ENCODE results near the gene DCUN1D3. TPM values are rescaled to one million over a fixed set of nuclear protein-coding genes. Genes with fewer than 3 reads are reported as not detected.
"Not testable (repeated sequence)": the region's sequence is repeated elsewhere in the genome, so short reads cannot be mapped to it uniquely, and the experiment has no call there.

The DCUN1D3 gene
- total RNA-seq = 10 to 100 TPM; 14.7 to 38.0 (median 21.5) TPM

GRCh38 chr16:20900299-20901067, at the start of gene DCUN1D3, which contains the start of gene LYRM1:
Gene DCUN1D3 (minus strand): TSS chr16:20900358. CDS start chr16:20862538, 37,820 bp downstream.
Gene LYRM1 (plus strand): TSS chr16:20900771. CDS start chr16:20915556, 14,785 bp downstream.
- H3K9me3 ChIP-seq = no peaks in the 10 kb centered on the region
- H3K27me3 ChIP-seq = no peaks in the 10 kb centered on the region
- peaks cover 4 to 16% of the 10 kb centered on the region in 2 donors for H3K4me1 ChIP-seq
- intact Hi-C loops (cut with DNase I; ENCODE audit: low total_unique reads) = loop anchor here (10.0 kb wide), 1 partner anchor 46 kb away; no protein-coding TSS in a partner anchor
- peak within 1 kb of the TSS; percentile 71 to 98 for H3K4me3 ChIP-seq
- H3K36me3 ChIP-seq = no peaks in the 10 kb centered on the region
- peak; percentile 97 to 98 for DNase-seq
- H3K27ac ChIP-seq = peak within 1 kb of the TSS; percentile 96 to 100
- peak; percentile 81 to 97 for TF ChIP-seq POLR2A (IDR thresholded peaks at IDR 0.05)
- TF ChIP-seq CTCF (IDR thresholded peaks at IDR 0.05) = no peak

DNA sequence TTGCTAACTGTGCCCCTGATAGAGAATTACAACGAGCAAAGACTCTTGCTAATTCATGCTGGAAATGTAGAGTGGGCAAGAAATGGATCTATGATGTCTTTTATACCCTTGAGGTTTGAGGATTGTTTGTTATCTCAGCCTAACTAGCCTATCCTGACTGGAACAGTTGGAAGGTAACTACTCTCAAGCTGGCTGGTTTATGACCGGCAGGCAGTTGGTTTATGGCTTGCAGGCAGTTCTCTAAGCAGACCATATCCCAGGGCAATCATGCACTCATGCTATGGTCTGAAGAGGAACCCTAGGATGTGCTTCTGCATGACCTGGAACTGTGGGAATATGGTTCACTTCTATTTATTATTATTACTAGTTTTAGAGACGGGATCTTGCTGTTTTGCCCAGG, 49.5 kb upstream of the DCUN1D3 start:
- Histone ChIP-seq H3K27ac (no peak overlapping the region), H3K27me3 (no peaks in the 10 kb centered on the region), H3K4me3 (no peak overlapping the region), H3K4me1 (no peaks in the 10 kb centered on the region), H3K9me3 (no peaks in the 10 kb centered on the region), H3K36me3 (no peaks in the 10 kb centered on the region)
- intact Hi-C loops (cut with DNase I; ENCODE audit: low total_unique reads) = no loop called here
- TF ChIP-seq CTCF (IDR thresholded peaks at IDR 0.05) (no peak), POLR2A (IDR thresholded peaks at IDR 0.05) (no peak)
- DNase-seq = no peak

DNA sequence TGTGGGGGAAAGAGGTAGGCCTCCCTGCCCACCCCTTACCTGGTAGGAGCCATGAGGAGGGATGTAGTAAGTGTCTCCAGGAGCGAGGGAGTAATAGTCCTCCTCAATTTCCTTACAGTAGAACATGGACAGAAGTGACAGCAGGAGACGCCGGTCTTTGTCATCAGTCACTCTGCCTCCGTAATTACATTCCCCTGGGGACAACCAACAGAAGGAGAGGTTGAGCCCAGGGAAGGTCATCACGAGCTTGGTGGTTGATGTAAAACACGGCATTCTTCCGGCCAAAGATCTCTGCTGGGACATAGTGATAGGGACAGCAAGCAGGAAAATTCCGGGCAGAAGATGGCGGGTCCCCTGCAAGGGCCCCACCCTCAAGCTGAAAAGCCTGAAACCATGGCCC, 48.3 kb upstream of the DCUN1D3 start:
- Histone ChIP-seq H3K9me3 (no peaks in the 10 kb centered on the region), H3K27me3 (no peaks in the 10 kb centered on the region), H3K4me3 (no peak overlapping the region), H3K27ac (no peak overlapping the region), H3K4me1 (no peaks in the 10 kb centered on the region), H3K36me3 (no peaks in the 10 kb centered on the region)
- intact Hi-C loops (cut with DNase I; ENCODE audit: low total_unique reads) = no loop called here
- DNase-seq = no peak
- no peak for TF ChIP-seq CTCF (IDR thresholded peaks at IDR 0.05)
- no peak for TF ChIP-seq POLR2A (IDR thresholded peaks at IDR 0.05)

DNA sequence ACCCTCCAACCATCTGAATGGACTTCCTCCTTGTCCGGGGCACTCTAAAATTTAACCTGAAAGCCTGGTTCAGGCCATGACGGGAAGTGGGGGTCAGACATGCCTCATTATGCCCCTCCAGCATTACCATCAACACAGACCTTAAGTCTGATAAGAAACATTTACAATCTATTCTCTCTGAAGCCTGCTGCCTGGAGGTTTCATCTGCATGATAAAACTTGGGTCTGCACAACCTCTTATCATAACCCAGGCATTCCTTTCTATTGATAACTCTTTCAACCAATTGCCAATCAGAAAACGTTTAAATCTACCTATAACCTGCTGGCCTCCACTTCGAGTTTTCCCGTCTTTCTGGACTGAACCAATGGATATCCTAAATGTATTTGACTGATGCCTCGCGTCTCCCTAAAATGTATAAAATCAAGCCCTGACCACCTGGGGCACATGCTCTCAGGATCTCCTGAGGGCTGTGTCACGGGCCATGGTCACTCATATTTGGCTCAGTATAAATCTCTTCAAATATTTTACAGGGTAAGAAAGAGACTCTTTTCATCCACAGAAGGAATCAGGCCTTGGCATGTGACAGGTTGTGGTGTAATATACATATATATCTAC, 46.0 kb upstream of the DCUN1D3 start:
- no peaks in the 10 kb centered on the region for H3K4me1 ChIP-seq
- H3K36me3 ChIP-seq = no peaks in the 10 kb centered on the region
- TF ChIP-seq CTCF (IDR thresholded peaks at IDR 0.05) (no peak), POLR2A (IDR thresholded peaks at IDR 0.05) (no peak)
- no peaks in the 10 kb centered on the region for H3K9me3 ChIP-seq
- no peak for DNase-seq
- intact Hi-C loops (cut with DNase I; ENCODE audit: low total_unique reads) = no loop called here
- no peaks in the 10 kb centered on the region for H3K27me3 ChIP-seq
- no peak overlapping the region for H3K4me3 ChIP-seq
- H3K27ac ChIP-seq = no peak overlapping the region

DNA sequence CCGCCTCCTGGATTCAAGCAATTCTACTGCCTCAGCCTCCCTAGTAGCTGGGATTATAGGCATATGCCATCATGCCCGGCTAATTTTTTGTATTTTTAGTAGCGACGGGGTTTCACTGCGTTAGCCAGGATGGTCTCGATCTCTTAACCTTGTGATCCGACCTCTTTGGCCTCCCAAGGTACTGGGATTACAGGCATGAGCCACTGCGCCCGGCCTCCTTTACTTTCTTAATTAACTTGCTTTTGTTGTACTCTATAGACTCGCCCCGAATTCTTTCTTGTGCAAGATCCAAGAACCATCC, 45.4 kb upstream of the DCUN1D3 start:
- H3K27me3 ChIP-seq; H3K4me3 ChIP-seq; H3K36me3 ChIP-seq; H3K4me1 ChIP-seq; H3K9me3 ChIP-seq; DNase-seq; H3K27ac ChIP-seq; intact Hi-C loops (cut with DNase I; ENCODE audit: low total_unique reads): not testable (repeated sequence)

Data from uterus (tissue), 4 donors.